ENCODE data around the gene FAM184B. TPM values are rescaled to one million over a fixed set of nuclear protein-coding genes. Genes with fewer than 3 reads are reported as not detected.
A peak's percentile ranks its signal among the peaks of the same experiment; 100 is the strongest.

The FAM184B gene
- total and polyA plus RNA-seq, 2 experiments from 2014 or later: 0.11 to 0.49 TPM

DNA sequence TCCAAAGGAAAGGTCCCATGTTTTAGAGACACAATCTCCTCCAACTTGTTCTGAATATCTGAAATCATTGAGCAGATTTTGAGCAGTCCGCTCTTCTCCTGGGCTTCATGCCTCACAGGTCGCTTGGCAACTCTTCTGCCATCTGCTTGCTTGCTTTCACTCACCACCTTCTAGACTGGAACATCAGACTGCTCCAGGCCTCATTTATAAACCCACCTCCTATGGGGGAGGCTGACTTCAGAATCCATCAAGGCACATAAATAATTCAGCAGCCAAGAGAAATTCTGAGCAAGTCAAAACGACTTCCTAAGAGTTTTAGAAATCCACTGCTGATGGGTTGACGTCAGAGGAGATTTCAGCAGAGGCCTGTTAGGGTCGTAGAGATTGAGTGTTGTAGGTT is 64.1 kb downstream of the FAM184B start:
- Histone ChIP-seq H3K36me3 (ENCODE audit: insufficient read depth) (no peaks in the 10 kb centered on the region), H3K4me3 (no peak overlapping the region), H3F3A (replicated peaks; ENCODE audit: low read depth) (no peaks in the 10 kb centered on the region), H4K20me1 (replicated peaks; ENCODE audit: insufficient read depth) (no peaks in the 10 kb centered on the region), H3K27me3 (ENCODE audit: insufficient read depth) (no peaks in the 10 kb centered on the region), H3K4me1 (ENCODE audit: insufficient read depth) (peaks cover 37% of the 10 kb centered on the region), H3K4me2 (no peak overlapping the region), H3K79me2 (replicated peaks; ENCODE audit: insufficient read depth) (no peaks in the 10 kb centered on the region), H2AFZ (0 out of 2 replicates have a peak overlapping the region, but pooled peaks have one; percentile 60), H3K27ac (ENCODE audit: low read depth) (no peak overlapping the region), H3K9me2 (ENCODE audit: insufficient read depth) (no peaks in the 10 kb centered on the region; the same call in 1 of the 2 replicates)
- no peak overlapping the region; the same call in 1 of the 2 replicates for H3K27ac Mint-ChIP-seq
- H3K27me3 Mint-ChIP-seq (ENCODE audit: insufficient read depth, low read depth, poor library complexity): peaks cover 4% of the 10 kb centered on the region
- H3K4me1 Mint-ChIP-seq: peaks cover 24% of the 10 kb centered on the region
- H3K4me3 Mint-ChIP-seq: no peak overlapping the region
- H3K9me3 Mint-ChIP-seq: peaks cover 3% of the 10 kb centered on the region; the same call in 2 of the 3 replicates
- H3K36me3 Mint-ChIP-seq (ENCODE audit: low read depth): no peaks in the 10 kb centered on the region; the same call in 2 of the 3 replicates
- no peak for DNase-seq (ENCODE audit: low spot score)
- ATAC-seq: no peak
- TF ChIP-seq JUNB (IDR thresholded peaks at IDR 0.05; ENCODE audit: unreplicated experiment): no peak
- TF ChIP-seq STAT1 (IDR thresholded peaks at IDR 0.05; ENCODE audit: unreplicated experiment): no peak
- TF ChIP-seq, protein P1, sequence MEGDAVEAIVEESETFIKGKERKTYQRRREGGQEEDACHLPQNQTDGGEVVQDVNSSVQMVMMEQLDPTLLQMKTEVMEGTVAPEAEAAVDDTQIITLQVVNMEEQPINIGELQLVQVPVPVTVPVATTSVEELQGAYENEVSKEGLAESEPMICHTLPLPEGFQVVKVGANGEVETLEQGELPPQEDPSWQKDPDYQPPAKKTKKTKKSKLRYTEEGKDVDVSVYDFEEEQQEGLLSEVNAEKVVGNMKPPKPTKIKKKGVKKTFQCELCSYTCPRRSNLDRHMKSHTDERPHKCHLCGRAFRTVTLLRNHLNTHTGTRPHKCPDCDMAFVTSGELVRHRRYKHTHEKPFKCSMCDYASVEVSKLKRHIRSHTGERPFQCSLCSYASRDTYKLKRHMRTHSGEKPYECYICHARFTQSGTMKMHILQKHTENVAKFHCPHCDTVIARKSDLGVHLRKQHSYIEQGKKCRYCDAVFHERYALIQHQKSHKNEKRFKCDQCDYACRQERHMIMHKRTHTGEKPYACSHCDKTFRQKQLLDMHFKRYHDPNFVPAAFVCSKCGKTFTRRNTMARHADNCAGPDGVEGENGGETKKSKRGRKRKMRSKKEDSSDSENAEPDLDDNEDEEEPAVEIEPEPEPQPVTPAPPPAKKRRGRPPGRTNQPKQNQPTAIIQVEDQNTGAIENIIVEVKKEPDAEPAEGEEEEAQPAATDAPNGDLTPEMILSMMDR (conservative IDR thresholded peaks at IDR 0.05; ENCODE audit: low read depth in 2 of 2): no peak
- no peak for TF ChIP-seq ZNF331 (CRISPR knock-in tag; IDR thresholded peaks at IDR 0.05; ENCODE audit: low read depth)
- TF ChIP-seq ETS1 (IDR thresholded peaks at IDR 0.05): no peak
- TF ChIP-seq ZNF462 (CRISPR knock-in tag; IDR thresholded peaks at IDR 0.05): no peak
- no peak for TF ChIP-seq CREB1 (CRISPR knock-in tag; IDR thresholded peaks at IDR 0.05; ENCODE audit: low read depth)
- TF ChIP-seq ZNF114 (CRISPR knock-in tag; IDR thresholded peaks at IDR 0.05): no peak
- TF ChIP-seq POLR2AphosphoS5 (IDR thresholded peaks at IDR 0.05; ENCODE audit: low read depth): no peak
- no peak for TF ChIP-seq NANOG (IDR thresholded peaks at IDR 0.05; ENCODE audit: borderline replicate concordance)
- TF ChIP-seq REST (IDR thresholded peaks at IDR 0.05; ENCODE audit: unreplicated experiment): no peak
- no peak for TF ChIP-seq EZH2phosphoT487 (IDR thresholded peaks at IDR 0.05; ENCODE audit: unreplicated experiment)
- no peak for TF ChIP-seq EZH2 (IDR thresholded peaks at IDR 0.05; ENCODE audit: low read depth, unreplicated experiment)

Measured in GM23338 (cell line).